Pancreas (tissue), 10 donors: ENCODE measurements around the gene PCNT. TPM values are rescaled to one million over a fixed set of nuclear protein-coding genes. Genes with fewer than 3 reads are reported as not detected.

Experiments
- ATAC-seq, 4 donors: fragments of 200-7000 bp; cut with Tn5 transposase; one replicate each; pipeline versions ENCODE4 v1.8.0 to v1.9.1; 2020; ENCODE audit warnings: mild to moderate bottlenecking in 4 of 4, moderate library complexity in 4 of 4
- DNase-seq, 6 donors: peaks; one replicate each; pipeline ENCODE4 v3.0.0-alpha.2; 2020
- FAIRE-seq: peaks from 2 replicates; lab custom pipeline; 2012; peaks lifted over from hg19 to GRCh38; lab: Jason Lieb, UNC
- H3K27ac ChIP-seq, 4 donors: fragments of 200-600 bp; sonication (generic); 1 replicate in 3 of 4; 2 replicates in 1 of 4; pipeline versions ENCODE4 v1.5.0 to v1.8.0; 2020
- H3K27me3 ChIP-seq, 4 donors: fragments of 200-600 bp; one replicate each; pipeline ENCODE4 v1.8.0; 2021
- H3K36me3 ChIP-seq, 3 donors: fragments of 200-600 bp; sonication (generic) in 1 of 3; one replicate each; pipeline versions ENCODE4 v1.5.0 to v1.8.0; 2020 to 2021
- H3K4me1 ChIP-seq, 3 donors: fragments of 200-600 bp; one replicate each; pipeline ENCODE4 v1.8.0; 2021
- H3K4me3 ChIP-seq, 4 donors: fragments of 200-600 bp; sonication (generic) in 2 of 4; one replicate each; pipeline versions ENCODE4 v1.5.0 to v1.8.0; 2020 to 2021
- H3K9me3 ChIP-seq, 4 donors: fragments of 200-600 bp; one replicate each; pipeline ENCODE4 v1.8.0; 2021
- CTCF ChIP-seq, 4 donors: fragments of 200-600 bp; sonication (generic) in 3 of 4; IDR thresholded peaks; one replicate each; pipeline versions ENCODE4 v1.5.0 to v1.8.0; 2021; ENCODE audit warnings: antibody characterized with exemption in 4 of 4
- WGBS, 2 donors: extraction: QIAGEN DNeasy Blood & Tissue Kit; methylation state at CpG; one replicate each; pipeline ENCODE4 v1.1.7; 2013; 5-methylcytosine and 5-hydroxymethylcytosine counted together
- intact Hi-C, 3 donors: fragments of 100-400 bp; cut with DNase I; formaldehyde crosslinking; loops; one replicate each; pipeline versions ENCODE4 v1.11.1 to v1.14.2; 2022
- polyA plus RNA-seq, 2 donors: library from polyadenylated mRNA; stranded (reverse); fragments of 200-250 nt; gene quantifications; one replicate each; pipeline ENCODE4 v1.2.3, GENCODE V29; 2013
- total RNA-seq, 6 donors: library from RNA; stranded (reverse); fragmentation: NEBNext Ultra II Directional in 4 of 6; extraction: Animal tissue kit (Norgen Biotek cat#: 25700) in 4 of 6; gene quantifications; one replicate each; pipeline versions ENCODE4 v1.2.1 to v1.2.4, GENCODE V29; 2021 to 2023
- donor health status: healthy with polysubstance abuse.
- donor health status: DM: no; HTN: no; CAD: no; lungs with moderate emphysema.
- donor health status: DM: no; HTN: no; CAD: no.
- donor health status: control.
- donor health status: control.
- donor health status: Bipolar disorder and iron deficiency.
- donor health status: DM: yes; HTN: yes; CAD: no.
- donor health status: DM: no; HTN: no; CAD: no.
- donor health status: DM: no; HTN: no; CAD: no.
- donor health status: DM: yes; HTN: yes; CAD: no.

The PCNT gene
- total and polyA plus RNA-seq, 8 donors, result 8.1 to 15.5 (median 12.1) TPM

GRCh38 chr21:46456750-46457149, 132.8 kb downstream of the PCNT start:
- H3K36me3 ChIP-seq, result no peaks in the 10 kb centered on the region
- intact Hi-C loops, result no loop called here
- FAIRE-seq (no peak), ATAC-seq (no peak), DNase-seq (no peak)
- no peak overlapping the region for H3K27ac ChIP-seq
- no peaks in the 10 kb centered on the region for H3K9me3 ChIP-seq
- no peak overlapping the region for H3K4me3 ChIP-seq
- no peaks in the 10 kb centered on the region for H3K27me3 ChIP-seq
- TF ChIP-seq CTCF (IDR thresholded peaks at IDR 0.05), result no peak
- H3K4me1 ChIP-seq, result peaks cover 0 to 9% (median 6%) of the 10 kb centered on the region in 3 donors
- WGBS, 2 donors, result 91 to 95% methylated on average over 4 of the region's 4 CpGs

- ATAC-seq (peak; percentile 7 to 19 (median 10)), FAIRE-seq (no peak), DNase-seq (peak in 4 of 6 donors; percentile 19 to 83 (median 42))
- H3K9me3 ChIP-seq, result no peaks in the 10 kb centered on the region
- H3K27ac ChIP-seq, result peak overlapping the region; percentile 64 to 82 (median 71)
- WGBS, 2 donors, result 1% methylated on average over 29 to 30 of the region's 30 CpGs
- peaks cover 2 to 9% (median 6%) of the 10 kb centered on the region in 3 donors for H3K4me1 ChIP-seq
- intact Hi-C loops, result no loop called here
- no peaks in the 10 kb centered on the region for H3K27me3 ChIP-seq
- TF ChIP-seq CTCF (IDR thresholded peaks at IDR 0.05), result no peak
- H3K36me3 ChIP-seq, result no peaks in the 10 kb centered on the region
- peak overlapping the region; percentile 82 to 92 (median 90) for H3K4me3 ChIP-seq
Measured at GRCh38 chr21:46457801-46458314, 133.9 kb downstream of the PCNT start.

- Histone ChIP-seq H3K27me3 (no peaks in the 10 kb centered on the region), H3K9me3 (no peaks in the 10 kb centered on the region), H3K4me1 (peaks cover 2 to 9% (median 6%) of the 10 kb centered on the region in 3 donors), H3K27ac (peak within 1 kb of the TSS; percentile 65 to 82 (median 76)), H3K4me3 (peak within 1 kb of the TSS; percentile 82 to 92 (median 90)), H3K36me3 (no peaks in the 10 kb centered on the region)
- TF ChIP-seq CTCF (IDR thresholded peaks at IDR 0.05), result no peak
- FAIRE-seq (no peak), ATAC-seq (peak; percentile 93 to 98 (median 96)), DNase-seq (peak; percentile 95 to 99 (median 96))
- 0% methylated on average over 52 to 91 of the region's 91 CpGs for WGBS, 2 donors
- intact Hi-C loops, result no loop called here
Measured at GRCh38 chr21:46458315-46459023, 134.5 kb downstream of the PCNT start, which contains the start of gene DIP2A. Gene DIP2A, plus strand, starts transcription at chr21:46458891. Its CDS starts 241 bp downstream, at chr21:46459132.

GRCh38 chr21:46459024-46459355, 135.0 kb downstream of the PCNT start:
- 0% methylated on average over 20 to 36 of the region's 36 CpGs for WGBS, 2 donors
- H3K36me3 ChIP-seq, result no peaks in the 10 kb centered on the region
- no peaks in the 10 kb centered on the region for H3K27me3 ChIP-seq
- intact Hi-C loops, result no loop called here
- no peak for TF ChIP-seq CTCF (IDR thresholded peaks at IDR 0.05)
- H3K9me3 ChIP-seq, result no peaks in the 10 kb centered on the region
- peak overlapping the region in 3 of 4 donors; percentile 55 to 76 (median 63) for H3K27ac ChIP-seq
- ATAC-seq (no peak), FAIRE-seq (no peak), DNase-seq (peak in 1 of 6 donors; percentile 69)
- H3K4me1 ChIP-seq, result peaks cover 2 to 9% (median 6%) of the 10 kb centered on the region in 3 donors
- peak overlapping the region; percentile 82 to 91 (median 90) for H3K4me3 ChIP-seq
